DMS79 treated with DMSO at 0.1 percent for 48 hours (cell line): ENCODE results near the gene NUDT2.
"Not testable (repeated sequence)": the region's sequence is repeated elsewhere in the genome, so short reads cannot be mapped to it uniquely, and the experiment has no call there.

Source experiments
- DNase-seq: peaks from one replicate; lab custom pipeline; 2025; lab: John Stamatoyannopoulos, UW

NUDT2 gene

GRCh38 chr9:34335376-34335775 is 6.0 kb downstream of the NUDT2 start:
- DNase-seq: no peak

- DNase-seq: no peak
These were observed 8.0 kb downstream of the NUDT2 start for GRCh38 chr9:34337403-34337802.

- not testable (repeated sequence) for DNase-seq
These were observed 8.7 kb downstream of the NUDT2 start for GRCh38 chr9:34338079-34338478.

GRCh38 chr9:34338665-34339385 is 9.5 kb downstream of the NUDT2 start:
- no peak for DNase-seq

- no peak for DNase-seq
These were observed 12.4 kb downstream of the NUDT2 start for GRCh38 chr9:34341659-34342295.

GRCh38 chr9:34343090-34343489 is 13.7 kb downstream of the NUDT2 start:
- DNase-seq: no peak

GRCh38 chr9:34343605-34344004 is 14.2 kb downstream of the NUDT2 start:
- DNase-seq: no peak

- DNase-seq: no peak
These were observed 17.8 kb downstream of the NUDT2 start for GRCh38 chr9:34346873-34347799.

- no peak for DNase-seq
These were observed 18.4 kb downstream of the NUDT2 start for GRCh38 chr9:34347800-34348158.

GRCh38 chr9:34349324-34349723 is 20.0 kb downstream of the NUDT2 start:
- no peak for DNase-seq

- DNase-seq: not testable (repeated sequence)
These were observed 22.8 kb downstream of the NUDT2 start for GRCh38 chr9:34352122-34352652.

- not testable (repeated sequence) for DNase-seq
These were observed 23.6 kb downstream of the NUDT2 start for GRCh38 chr9:34352957-34353356.

- DNase-seq: no peak
These were observed 33.3 kb downstream of the NUDT2 start for GRCh38 chr9:34362614-34363214.

GRCh38 chr9:34363619-34364351 is 34.4 kb downstream of the NUDT2 start:
- DNase-seq: no peak

GRCh38 chr9:34365282-34365681 is 35.9 kb downstream of the NUDT2 start:
- DNase-seq: no peak

- no peak for DNase-seq
These were observed 37.0 kb downstream of the NUDT2 start for GRCh38 chr9:34366365-34366764.

GRCh38 chr9:34367751-34368410 is 38.5 kb downstream of the NUDT2 start:
- not testable (repeated sequence) for DNase-seq

- not testable (repeated sequence) for DNase-seq
These were observed 39.4 kb downstream of the NUDT2 start for GRCh38 chr9:34368796-34369195.

GRCh38 chr9:34369636-34370035 is 40.3 kb downstream of the NUDT2 start:
- no peak for DNase-seq

- no peak for DNase-seq
These were observed 41.1 kb downstream of the NUDT2 start for GRCh38 chr9:34370335-34370969.
